Panc1 (cell line): Measurements from ENCODE around the gene CAGE1. TPM values are rescaled to one million over a fixed set of nuclear protein-coding genes. Genes with fewer than 3 reads are reported as not detected.

ENCODE experiments used
- ATAC-seq: fragments of 200-7000 bp; cut with Tn5 transposase; 2 replicates; pipeline ENCODE4 v1.9.1; 2020; ENCODE audit warnings: mild to moderate bottlenecking, moderate library complexity
- BruUV-seq: library from RNA; stranded (reverse); fragments of 400-500 nt; replicated peaks from 2 replicates; lab custom pipeline; 2021; lab: Mats Ljungman, UMichigan
- CTCF ChIA-PET: fragments of 300-600 bp; sonication (Branson Sonifier 250); formaldehyde crosslinking; loops from one replicate; lab custom pipeline; 2022; ENCODE audit warnings: antibody characterized with exemption; lab: Charles Lee
- POLR2A ChIA-PET: fragments of 300-600 bp; sonication (Branson Sonifier 250); formaldehyde crosslinking; loops from one replicate; lab custom pipeline; 2022; ENCODE audit warnings: antibody characterized with exemption; lab: Charles Lee
- DNase-seq: peaks from one replicate; pipeline ENCODE4 v3.0.0-alpha.2; 2010; ENCODE audit warnings: low read depth, low spot score
- H3K27ac ChIP-seq: 2 replicates; pipeline ENCODE4 v1.5.1; 2011; ENCODE audit warnings: mild to moderate bottlenecking, low read length, inconsistent platforms
- H3K27me3 ChIP-seq: fragments of 200-500 bp; sonication (Bioruptor generic); 2 replicates; pipeline ENCODE4 v1.6.0; 2014; ENCODE audit warnings: low read length, inconsistent platforms; ENCODE audit not compliant: control insufficient read depth, insufficient read depth
- H3K36me3 ChIP-seq: fragments of 200-500 bp; sonication (Bioruptor generic); 2 replicates; pipeline ENCODE4 v1.5.1; 2014; ENCODE audit warnings: inconsistent platforms, mild to moderate bottlenecking, low read length, moderate library complexity; ENCODE audit not compliant: control insufficient read depth, insufficient read depth
- H3K4me1 ChIP-seq: 2 replicates; pipeline ENCODE4 v1.5.1; 2011; ENCODE audit warnings: inconsistent platforms, mild to moderate bottlenecking, low read length, moderate library complexity; ENCODE audit not compliant: control insufficient read depth, insufficient read depth
- H3K4me3 ChIP-seq, 2 experiments: 2 replicates each; pipeline ENCODE4 v1.5.1; 2011 to 2012; ENCODE audit warnings: low read depth in 2 of 2, low read length in 2 of 2, mild to moderate bottlenecking in 2 of 2, inconsistent platforms in 1 of 2, moderate library complexity in 1 of 2
- H3K9me3 ChIP-seq: fragments of 200-500 bp; sonication (Bioruptor generic); 2 replicates; pipeline ENCODE4 v1.5.1; 2014; ENCODE audit warnings: low read depth, mild to moderate bottlenecking, inconsistent platforms, low read length, moderate library complexity; ENCODE audit not compliant: control insufficient read depth, insufficient read depth
- CTCF ChIP-seq: fragments of 450-650 bp; IDR thresholded peaks from 2 replicates; pipeline ENCODE4 v1.5.1; 2017; ENCODE audit warnings: mild to moderate bottlenecking
- POLR2AphosphoS5 ChIP-seq: IDR thresholded peaks from 2 replicates; pipeline ENCODE4 v1.6.1; 2012; ENCODE audit warnings: mild to moderate bottlenecking, low read depth, low read length, moderate library complexity
- REST ChIP-seq, 2 experiments: IDR thresholded peaks; 2 replicates each; pipeline ENCODE4 v1.6.1; 2011 to 2012; ENCODE audit warnings: low read depth in 2 of 2, control low read depth in 1 of 2, low read length in 1 of 2, mild to moderate bottlenecking in 1 of 2, moderate library complexity in 1 of 2; ENCODE audit not compliant: insufficient read depth in 1 of 2
- SIN3A ChIP-seq: IDR thresholded peaks from 2 replicates; pipeline ENCODE4 v1.6.1; 2012; ENCODE audit warnings: low read depth, mild to moderate bottlenecking, low read length, moderate library complexity, borderline replicate concordance; ENCODE audit not compliant: insufficient read depth
- TCF7L2 ChIP-seq: IDR thresholded peaks from 2 replicates; pipeline ENCODE4 v1.6.1; 2011; ENCODE audit warnings: mild to moderate bottlenecking, low read depth, low read length, inconsistent platforms
- in situ Hi-C: cut with HindIII; loops from 2 replicates; pipeline ENCODE4 v1.10.0; 2016; ENCODE audit warnings: low sequenced_read_pairs, low pct_unique_long_range_greater_than_20kb
- intact Hi-C: fragments of 100-400 bp; cut with micrococcal nuclease; formaldehyde crosslinking; loops from one replicate; pipeline ENCODE4 v1.10.0; 2022; ENCODE audit not compliant: unreplicated experiment
- total RNA-seq: library from RNA; stranded (reverse); gene quantifications from one replicate; pipeline ENCODE4 v1.2.1, GENCODE V29; 2021; ENCODE audit not compliant: unreplicated experiment

Gene CAGE1
- total RNA-seq, 1 experiment from 2014 or later, result not detected

- in situ Hi-C loops, result no loop called here
- Histone ChIP-seq H3K4me1 (no peaks in the 10 kb centered on the region), H3K4me3 (no peak overlapping the region), H3K27ac (no peak overlapping the region), H3K27me3 (no peaks in the 10 kb centered on the region), H3K9me3 (no peaks in the 10 kb centered on the region), H3K36me3 (peaks cover 11% of the 10 kb centered on the region)
- no peak for TF ChIP-seq TCF7L2
- TF ChIP-seq SIN3A, result no peak
- no peak for TF ChIP-seq POLR2AphosphoS5
- no peak for TF ChIP-seq REST (IDR thresholded peaks at IDR 0.05; ENCODE audit: insufficient read depth in 1 of 2, low read depth in 2 of 2, low read length in 1 of 2)
- no peak for TF ChIP-seq CTCF
- intact Hi-C loops, result no loop called here
- DNase-seq, result no peak
- no TSS peak for BruUV-seq
- CTCF ChIA-PET, result no interaction called here
- no peak for ATAC-seq
- POLR2A ChIA-PET, result no interaction called here
Measured at GRCh38 chr6:7421066-7421465, 31.5 kb upstream of the CAGE1 start.

DNA sequence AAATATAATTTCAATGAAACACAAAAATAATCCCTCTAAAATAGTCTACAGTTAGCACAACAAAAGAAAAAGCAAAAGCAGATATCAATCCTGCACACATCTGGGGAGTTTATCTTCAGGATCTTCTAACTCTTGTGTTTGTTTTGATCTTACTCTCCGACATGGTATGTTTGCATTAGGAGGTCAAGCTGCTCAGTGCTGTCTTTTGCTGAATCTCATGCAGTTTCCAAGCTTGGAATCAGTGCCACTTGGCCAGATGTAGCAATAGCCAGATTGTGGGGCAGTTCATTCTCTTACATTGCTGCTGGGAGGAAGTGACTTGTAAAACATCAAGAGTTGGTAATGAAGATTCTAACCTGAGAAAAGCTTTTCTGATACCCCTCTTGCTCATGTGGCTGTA is 29.5 kb upstream of the CAGE1 start:
- BruUV-seq, result no TSS peak
- intact Hi-C loops (no loop called here), in situ Hi-C loops (no loop called here)
- ChIA-PET CTCF (no interaction called here), POLR2A (no interaction called here)
- Histone ChIP-seq H3K36me3 (peaks cover 17% of the 10 kb centered on the region), H3K4me3 (no peak overlapping the region), H3K27me3 (no peaks in the 10 kb centered on the region), H3K9me3 (no peaks in the 10 kb centered on the region), H3K27ac (no peak overlapping the region), H3K4me1 (no peaks in the 10 kb centered on the region)
- TF ChIP-seq TCF7L2, result no peak
- no peak for TF ChIP-seq REST (IDR thresholded peaks at IDR 0.05; ENCODE audit: insufficient read depth in 1 of 2, low read depth in 2 of 2, low read length in 1 of 2)
- no peak for TF ChIP-seq SIN3A
- TF ChIP-seq CTCF, result no peak
- no peak for TF ChIP-seq POLR2AphosphoS5
- no peak for ATAC-seq
- no peak for DNase-seq
